ENCODE measurements around the gene ATG9B.

ATG9B gene

DNA sequence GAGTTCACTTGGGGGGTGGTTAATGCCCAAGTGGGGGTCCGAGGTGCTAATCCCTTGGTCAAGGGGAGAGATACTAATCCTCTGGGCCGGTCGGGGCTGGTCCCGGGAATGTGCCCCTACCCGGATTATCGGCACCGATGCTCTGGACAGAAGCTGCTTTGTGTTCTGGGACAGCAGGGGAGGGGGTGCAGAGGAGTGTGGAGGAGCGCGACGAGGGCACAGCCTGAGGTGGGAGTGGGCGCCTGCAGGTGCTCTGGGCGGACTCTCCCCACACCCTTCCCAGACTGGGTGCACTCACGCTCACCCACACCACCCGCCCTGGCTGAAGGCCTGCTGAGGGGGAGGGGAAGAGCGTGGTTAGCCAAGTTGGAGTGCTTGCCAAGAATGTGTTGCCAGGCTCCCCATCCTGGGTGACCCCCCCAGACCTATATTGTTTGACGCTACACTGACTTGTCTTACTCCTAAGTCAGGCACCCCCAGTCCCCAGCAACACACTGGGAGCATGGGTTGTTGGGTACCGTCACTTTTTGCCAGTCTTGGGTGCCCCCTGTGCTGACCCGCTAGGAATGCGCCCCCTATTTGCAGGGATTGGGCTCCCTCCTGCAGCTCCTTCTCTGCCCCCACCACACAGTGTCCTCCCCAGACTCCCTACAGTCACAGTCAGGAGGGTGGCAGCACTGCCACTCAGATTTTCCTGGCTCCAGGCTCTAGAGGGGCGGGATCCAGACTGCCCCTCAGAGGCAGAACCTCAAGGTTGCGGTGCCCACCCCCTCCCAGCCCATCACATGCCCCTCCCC, 36.3 kb upstream of the ATG9B start:
- Histone ChIP-seq H3K27ac (replicated peaks) (peak overlapping the region; percentile 66), H3K27me3 (ENCODE audit: insufficient read depth, poor library complexity, severe bottlenecking) (no peaks in the 10 kb centered on the region), H3K4me3 (replicated peaks; ENCODE audit: insufficient read depth, low read length) (peak overlapping the region; percentile 84)
- TF ChIP-seq SPI1 (IDR thresholded peaks at IDR 0.05; ENCODE audit: borderline replicate concordance, low read depth): no peak
- no peak for TF ChIP-seq POLR2AphosphoS5 (IDR thresholded peaks at IDR 0.05; ENCODE audit: low read depth)
- TF ChIP-seq, protein P1, sequence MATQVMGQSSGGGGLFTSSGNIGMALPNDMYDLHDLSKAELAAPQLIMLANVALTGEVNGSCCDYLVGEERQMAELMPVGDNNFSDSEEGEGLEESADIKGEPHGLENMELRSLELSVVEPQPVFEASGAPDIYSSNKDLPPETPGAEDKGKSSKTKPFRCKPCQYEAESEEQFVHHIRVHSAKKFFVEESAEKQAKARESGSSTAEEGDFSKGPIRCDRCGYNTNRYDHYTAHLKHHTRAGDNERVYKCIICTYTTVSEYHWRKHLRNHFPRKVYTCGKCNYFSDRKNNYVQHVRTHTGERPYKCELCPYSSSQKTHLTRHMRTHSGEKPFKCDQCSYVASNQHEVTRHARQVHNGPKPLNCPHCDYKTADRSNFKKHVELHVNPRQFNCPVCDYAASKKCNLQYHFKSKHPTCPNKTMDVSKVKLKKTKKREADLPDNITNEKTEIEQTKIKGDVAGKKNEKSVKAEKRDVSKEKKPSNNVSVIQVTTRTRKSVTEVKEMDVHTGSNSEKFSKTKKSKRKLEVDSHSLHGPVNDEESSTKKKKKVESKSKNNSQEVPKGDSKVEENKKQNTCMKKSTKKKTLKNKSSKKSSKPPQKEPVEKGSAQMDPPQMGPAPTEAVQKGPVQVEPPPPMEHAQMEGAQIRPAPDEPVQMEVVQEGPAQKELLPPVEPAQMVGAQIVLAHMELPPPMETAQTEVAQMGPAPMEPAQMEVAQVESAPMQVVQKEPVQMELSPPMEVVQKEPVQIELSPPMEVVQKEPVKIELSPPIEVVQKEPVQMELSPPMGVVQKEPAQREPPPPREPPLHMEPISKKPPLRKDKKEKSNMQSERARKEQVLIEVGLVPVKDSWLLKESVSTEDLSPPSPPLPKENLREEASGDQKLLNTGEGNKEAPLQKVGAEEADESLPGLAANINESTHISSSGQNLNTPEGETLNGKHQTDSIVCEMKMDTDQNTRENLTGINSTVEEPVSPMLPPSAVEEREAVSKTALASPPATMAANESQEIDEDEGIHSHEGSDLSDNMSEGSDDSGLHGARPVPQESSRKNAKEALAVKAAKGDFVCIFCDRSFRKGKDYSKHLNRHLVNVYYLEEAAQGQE (IDR thresholded peaks at IDR 0.05; ENCODE audit: insufficient replicate concordance, low read depth): no peak
- no peak for TF ChIP-seq CTCF (IDR thresholded peaks at IDR 0.05; ENCODE audit: insufficient read depth, low read length)
- no peak for TF ChIP-seq GABPA (IDR thresholded peaks at IDR 0.05; ENCODE audit: low read depth)
- peak in 1 of 2 experiments; percentile 52 for DNase-seq (ENCODE audit: low read depth in 1 of 2, low spot score in 1 of 2)

DNA sequence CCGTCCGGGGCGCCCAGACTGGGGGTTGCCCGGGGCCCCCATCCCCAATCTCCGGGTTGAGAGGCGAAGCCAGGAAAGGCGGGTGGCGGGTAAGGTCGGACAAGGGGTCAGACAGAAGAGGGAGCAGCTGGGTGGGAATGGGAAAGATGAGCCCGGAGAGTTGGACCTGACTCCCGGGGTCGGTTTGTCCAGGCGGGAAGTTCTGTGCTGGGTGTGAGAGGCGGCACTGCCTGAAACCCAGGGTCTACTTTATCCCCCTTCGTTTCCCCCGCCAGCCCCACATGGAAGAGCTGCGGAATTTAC, 35.8 kb upstream of the ATG9B start:
- no peaks in the 10 kb centered on the region for H3K27me3 ChIP-seq (ENCODE audit: insufficient read depth, poor library complexity, severe bottlenecking)
- no peak for DNase-seq (ENCODE audit: low read depth in 1 of 2, low spot score in 1 of 2)
- peak overlapping the region; percentile 66 for H3K27ac ChIP-seq (replicated peaks)
- peak overlapping the region; percentile 84 for H3K4me3 ChIP-seq (replicated peaks; ENCODE audit: insufficient read depth, low read length)
- TF ChIP-seq CTCF (IDR thresholded peaks at IDR 0.05; ENCODE audit: insufficient read depth, low read length) (no peak), POLR2AphosphoS5 (IDR thresholded peaks at IDR 0.05; ENCODE audit: low read depth) (no peak), GABPA (IDR thresholded peaks at IDR 0.05; ENCODE audit: low read depth) (no peak), SPI1 (IDR thresholded peaks at IDR 0.05; ENCODE audit: borderline replicate concordance, low read depth) (no peak)
- TF ChIP-seq, protein P1 (IDR thresholded peaks at IDR 0.05; ENCODE audit: insufficient replicate concordance, low read depth): no peak

DNA sequence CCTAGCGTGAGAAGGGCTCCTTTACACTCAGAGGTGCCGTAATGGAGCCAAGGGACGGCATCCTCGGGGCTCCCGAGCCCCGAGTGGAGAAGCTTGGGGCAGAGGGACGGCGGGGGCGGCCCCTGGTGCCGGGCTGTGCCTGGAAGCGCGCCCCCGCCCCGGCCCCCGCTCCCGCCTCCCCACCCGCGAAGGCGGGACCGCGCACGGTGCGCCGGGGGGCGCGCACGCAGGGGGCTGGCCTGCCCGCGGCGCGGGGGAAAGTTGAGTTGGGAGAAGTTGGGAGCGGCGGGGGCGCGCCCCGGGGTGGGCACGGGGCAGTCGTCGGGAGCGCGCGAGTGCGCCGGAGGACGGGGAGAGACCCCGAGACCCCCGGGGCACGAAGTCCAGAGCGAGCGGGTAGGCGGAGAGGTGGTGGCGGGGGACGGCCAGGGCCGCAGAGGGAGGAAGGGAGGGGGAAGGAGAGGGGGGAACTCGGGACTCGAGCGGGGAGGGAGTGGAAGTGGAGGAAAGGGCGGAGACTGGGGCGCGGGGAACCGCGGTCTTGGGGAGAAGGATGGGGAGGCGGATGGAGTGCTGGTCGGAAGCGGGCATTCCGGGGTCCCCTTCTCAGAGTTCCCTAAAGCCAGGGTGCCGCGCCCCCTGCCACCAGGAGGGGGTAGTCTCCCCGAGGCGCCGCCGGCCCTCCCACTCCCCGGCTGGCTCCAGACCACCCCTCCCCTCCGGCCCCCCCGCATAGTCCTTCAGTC, 35.2 kb upstream of the ATG9B start, which contains the start of gene SLC4A2:
Gene SLC4A2, plus strand, starts transcription at position 223 of the 746 bp plus-strand sequence. CDS start 2,399 bp downstream, outside the sequence.
- Histone ChIP-seq H3K27ac (replicated peaks) (peak within 1 kb of the TSS; percentile 71), H3K4me3 (replicated peaks; ENCODE audit: insufficient read depth, low read length) (peak within 1 kb of the TSS; percentile 84), H3K27me3 (ENCODE audit: insufficient read depth, poor library complexity, severe bottlenecking) (no peaks in the 10 kb centered on the region)
- DNase-seq (ENCODE audit: low read depth in 1 of 2, low spot score in 1 of 2): peak; percentile 81 to 86
- TF ChIP-seq SPI1 (IDR thresholded peaks at IDR 0.05; ENCODE audit: borderline replicate concordance, low read depth) (0 out of 2 replicates have a peak, but pooled peaks have one; percentile 37), CTCF (IDR thresholded peaks at IDR 0.05; ENCODE audit: insufficient read depth, low read length) (no peak), GABPA (IDR thresholded peaks at IDR 0.05; ENCODE audit: low read depth) (0 out of 2 replicates have a peak, but pooled peaks have one; percentile 20)

All from HL-60 (cell line).